Cardiac muscle cell (in vitro differentiated cells and primary cell): Measurements from ENCODE around the gene UNC5A. TPM values are rescaled to one million over a fixed set of nuclear protein-coding genes. Genes with fewer than 3 reads are reported as not detected.
A peak's percentile ranks its signal among the peaks of the same experiment; 100 is the strongest.

Source experiments
- DNase-seq, 2 donors: peaks; one replicate each; pipeline versions ENCODE4 v3.0.0 to v3.0.0-alpha.2; 2010 to 2017; ENCODE audit warnings: low read depth in 1 of 2, low spot score in 1 of 2
- H3K27ac ChIP-seq: fragments of 200-600 bp; sonication (generic); 2 replicates; pipeline ENCODE4 v1.5.1; 2016
- H3K27me3 ChIP-seq: fragments of 200-600 bp; sonication (generic); 2 replicates; pipeline ENCODE4 v1.6.0; 2016; ENCODE audit warnings: control low read depth
- H3K36me3 ChIP-seq: fragments of 200-600 bp; sonication (generic); 2 replicates; pipeline ENCODE4 v1.5.1; 2016; ENCODE audit warnings: control low read depth
- H3K4me1 ChIP-seq: fragments of 200-600 bp; sonication (generic); 2 replicates; pipeline ENCODE4 v1.8.1; 2017; ENCODE audit warnings: low read depth, mild to moderate bottlenecking, mixed run types
- H3K4me3 ChIP-seq: fragments of 200-600 bp; sonication (generic); 2 replicates; pipeline ENCODE4 v1.5.1; 2016; ENCODE audit warnings: mild to moderate bottlenecking
- H3K9me3 ChIP-seq: fragments of 200-600 bp; sonication (generic); 2 replicates; pipeline ENCODE4 v1.5.1; 2017; ENCODE audit warnings: low read depth, mild to moderate bottlenecking, control low read depth
- polyA plus RNA-seq: library from polyadenylated mRNA; unstranded; fragments of >200 nt; fragmentation: Nextera tagmentation; extraction: Ambion mirVana; gene quantifications from 2 replicates; pipeline ENCODE4 v1.2.1, GENCODE V29; 2016
- total RNA-seq: library from RNA; depleted of rRNA; stranded (reverse); fragments of >200 nt; gene quantifications from 2 replicates; pipeline ENCODE4 v1.2.3, GENCODE V29; 2016
- TF ChIP-seq, protein P1 (sequence below): IDR thresholded peaks from 2 replicates; pipeline ENCODE4 v1.5.1; 2012; ENCODE audit warnings: low read depth, mild to moderate bottlenecking, low read length

UNC5A gene
- total and polyA plus RNA-seq, 2 experiments from 2014 or later: 0.26 to 0.86 TPM

DNA sequence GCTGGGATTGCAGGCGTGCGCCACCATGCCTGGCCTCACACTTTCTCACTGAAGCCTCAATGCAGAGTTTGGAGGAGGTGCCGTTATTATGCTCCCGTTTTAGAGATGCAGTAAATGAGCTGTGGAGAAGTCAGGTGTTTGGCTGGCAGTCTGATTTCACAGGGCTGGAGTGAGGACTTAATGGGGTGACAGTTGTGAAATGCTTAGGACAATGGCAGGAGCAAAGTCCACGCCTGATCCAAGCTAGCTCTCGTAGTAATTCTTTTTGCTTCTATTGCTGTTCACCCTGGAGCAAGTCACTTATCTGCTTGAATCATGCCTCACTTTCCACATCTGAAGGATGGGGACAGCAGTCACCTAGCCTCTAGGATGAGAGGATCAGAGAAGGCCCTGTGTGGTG is 21.8 kb downstream of the UNC5A start:
- DNase-seq: no peak
- Histone ChIP-seq H3K27me3 (no peaks in the 10 kb centered on the region), H3K36me3 (no peaks in the 10 kb centered on the region), H3K4me3 (no peak overlapping the region), H3K27ac (no peak overlapping the region), H3K4me1 (no peaks in the 10 kb centered on the region), H3K9me3 (no peaks in the 10 kb centered on the region)
- TF ChIP-seq, protein P1, sequence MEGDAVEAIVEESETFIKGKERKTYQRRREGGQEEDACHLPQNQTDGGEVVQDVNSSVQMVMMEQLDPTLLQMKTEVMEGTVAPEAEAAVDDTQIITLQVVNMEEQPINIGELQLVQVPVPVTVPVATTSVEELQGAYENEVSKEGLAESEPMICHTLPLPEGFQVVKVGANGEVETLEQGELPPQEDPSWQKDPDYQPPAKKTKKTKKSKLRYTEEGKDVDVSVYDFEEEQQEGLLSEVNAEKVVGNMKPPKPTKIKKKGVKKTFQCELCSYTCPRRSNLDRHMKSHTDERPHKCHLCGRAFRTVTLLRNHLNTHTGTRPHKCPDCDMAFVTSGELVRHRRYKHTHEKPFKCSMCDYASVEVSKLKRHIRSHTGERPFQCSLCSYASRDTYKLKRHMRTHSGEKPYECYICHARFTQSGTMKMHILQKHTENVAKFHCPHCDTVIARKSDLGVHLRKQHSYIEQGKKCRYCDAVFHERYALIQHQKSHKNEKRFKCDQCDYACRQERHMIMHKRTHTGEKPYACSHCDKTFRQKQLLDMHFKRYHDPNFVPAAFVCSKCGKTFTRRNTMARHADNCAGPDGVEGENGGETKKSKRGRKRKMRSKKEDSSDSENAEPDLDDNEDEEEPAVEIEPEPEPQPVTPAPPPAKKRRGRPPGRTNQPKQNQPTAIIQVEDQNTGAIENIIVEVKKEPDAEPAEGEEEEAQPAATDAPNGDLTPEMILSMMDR: no peak

DNA sequence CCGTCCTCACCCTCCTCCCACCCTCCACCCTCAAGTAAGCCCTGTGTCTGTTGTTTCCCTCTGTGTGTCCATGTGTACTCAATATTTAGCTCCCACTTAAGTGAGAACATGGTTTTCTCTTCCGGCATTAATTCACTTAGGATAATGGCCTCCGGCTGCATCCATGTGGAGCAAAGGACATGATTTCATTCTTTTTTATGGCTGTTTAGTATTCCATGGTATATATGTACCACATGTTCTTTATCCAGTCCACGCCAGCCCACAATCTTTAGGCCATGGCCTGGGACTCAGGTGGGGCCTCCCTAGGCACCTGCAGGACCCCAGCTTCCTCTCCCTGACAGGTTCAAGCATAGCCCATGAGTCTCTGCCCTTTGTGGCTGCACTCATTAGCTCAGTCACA is 22.9 kb downstream of the UNC5A start:
- no peak overlapping the region for H3K4me3 ChIP-seq
- no peak for DNase-seq
- H3K9me3 ChIP-seq: no peaks in the 10 kb centered on the region
- no peaks in the 10 kb centered on the region for H3K27me3 ChIP-seq
- H3K4me1 ChIP-seq: no peaks in the 10 kb centered on the region
- no peak overlapping the region for H3K27ac ChIP-seq
- TF ChIP-seq, protein P1: no peak
- H3K36me3 ChIP-seq: no peaks in the 10 kb centered on the region

DNA sequence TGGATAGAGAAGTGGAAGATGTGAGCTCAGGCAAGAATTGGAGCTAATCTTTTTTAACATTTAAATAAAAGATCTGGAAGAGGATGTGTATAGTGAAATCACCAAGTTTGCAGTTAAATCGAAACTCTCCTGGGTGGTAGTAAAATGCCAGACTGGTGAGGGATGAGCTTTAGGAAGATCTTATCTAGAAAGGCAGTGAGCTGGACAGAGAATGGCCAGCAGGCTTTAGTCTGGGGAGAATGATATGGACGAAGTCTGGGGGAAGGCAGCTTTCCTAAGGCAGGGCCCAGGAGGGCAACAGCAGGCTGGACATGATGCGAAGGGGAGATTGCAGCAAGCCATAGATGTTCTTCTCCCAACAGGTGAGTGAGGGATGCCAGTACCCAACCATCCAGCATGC is 25.6 kb downstream of the UNC5A start:
- no peaks in the 10 kb centered on the region for H3K27me3 ChIP-seq
- no peak for DNase-seq
- no peak overlapping the region for H3K27ac ChIP-seq
- H3K4me1 ChIP-seq: no peaks in the 10 kb centered on the region
- no peaks in the 10 kb centered on the region for H3K36me3 ChIP-seq
- H3K9me3 ChIP-seq: no peaks in the 10 kb centered on the region
- TF ChIP-seq, protein P1: no peak
- H3K4me3 ChIP-seq: no peak overlapping the region

DNA sequence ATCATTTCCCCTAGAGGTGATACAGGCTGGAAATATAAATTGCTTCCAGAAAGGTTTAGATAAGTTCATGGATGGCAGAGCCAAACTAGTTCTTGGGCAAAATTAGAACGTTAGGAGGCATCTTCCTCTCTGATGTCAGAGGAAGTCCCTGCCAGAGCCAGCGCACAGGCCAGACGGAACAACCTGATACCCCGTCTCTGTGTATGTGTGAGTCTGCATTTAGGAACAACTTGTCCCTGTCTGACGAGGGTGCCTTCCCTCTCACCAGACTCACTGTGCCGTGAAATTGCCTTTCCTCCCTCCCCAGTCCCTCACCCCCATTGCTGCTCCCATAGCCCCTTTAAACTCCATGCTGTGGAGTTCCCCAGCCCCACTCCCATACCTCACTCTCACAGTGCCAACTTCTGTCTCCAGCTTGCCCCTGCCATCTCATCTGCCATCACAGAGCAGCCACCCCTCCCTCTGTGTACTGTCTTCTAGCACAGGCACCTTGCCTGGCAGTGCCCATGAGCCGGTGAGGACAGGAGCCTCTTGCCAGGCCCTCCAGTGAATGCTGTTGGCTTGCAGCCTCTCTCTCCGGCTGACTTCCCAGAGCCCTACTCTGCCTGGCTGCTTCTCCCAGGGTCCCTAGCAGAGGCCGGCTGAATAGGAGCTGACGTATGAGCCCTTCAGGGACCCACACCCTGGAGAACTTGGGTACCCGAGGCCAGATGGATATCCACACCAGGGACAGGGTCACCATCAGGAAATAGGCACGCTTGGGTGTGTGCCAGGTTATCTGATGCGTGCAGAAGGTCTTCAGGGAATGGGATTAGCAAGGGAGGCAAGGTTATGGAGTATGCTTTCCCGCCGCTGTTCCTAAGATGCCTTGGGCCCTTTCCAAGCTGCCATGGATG is 26.7 kb downstream of the UNC5A start:
- H3K4me1 ChIP-seq: no peaks in the 10 kb centered on the region
- no peak for DNase-seq
- TF ChIP-seq, protein P1: no peak

DNA sequence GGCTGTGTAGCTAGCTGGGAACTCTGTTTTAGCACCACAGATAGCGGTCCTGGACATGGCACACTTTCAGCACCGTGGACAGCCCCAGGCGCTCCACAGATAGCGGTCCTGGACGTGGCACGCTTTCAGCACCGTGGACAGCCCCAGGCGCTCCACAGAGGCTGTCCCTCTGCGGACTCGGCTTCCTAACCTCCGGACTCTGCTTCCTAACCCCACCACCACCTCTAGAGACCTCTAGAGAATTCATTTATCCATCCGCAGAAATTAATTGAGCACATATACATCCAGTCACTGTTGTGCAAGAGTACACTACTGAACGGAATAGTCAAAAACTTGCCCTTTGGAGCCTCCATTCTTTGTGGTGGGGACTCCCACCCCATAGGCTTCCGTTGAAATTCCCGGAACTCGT is 27.4 kb downstream of the UNC5A start:
- peak; percentile 94 to 99 for DNase-seq
- Histone ChIP-seq H3K27me3 (no peaks in the 10 kb centered on the region), H3K9me3 (no peaks in the 10 kb centered on the region), H3K27ac (no peak overlapping the region), H3K4me1 (no peaks in the 10 kb centered on the region), H3K4me3 (no peak overlapping the region), H3K36me3 (no peaks in the 10 kb centered on the region)
- TF ChIP-seq, protein P1: no peak

More for the DNA sequence above, 26.7 kb downstream of the UNC5A start:
- no peaks in the 10 kb centered on the region for H3K36me3 ChIP-seq
- H3K27ac ChIP-seq: no peak overlapping the region
- no peaks in the 10 kb centered on the region for H3K9me3 ChIP-seq
- no peaks in the 10 kb centered on the region for H3K27me3 ChIP-seq
- H3K4me3 ChIP-seq: no peak overlapping the region
